Stomach (tissue), 4 donors: ENCODE data around the gene AIF1L.

Experiments
- CTCF ChIP-seq, 7 experiments: fragments of 450-650 bp in 4 of 7; fragments of 200-600 bp in 3 of 7; sonication (generic) in 3 of 7; IDR thresholded peaks; one replicate each; pipeline ENCODE4 v1.5.1; 2016 to 2019; ENCODE audit warnings: antibody characterized with exemption in 7 of 7, control low read depth in 2 of 7, mild to moderate bottlenecking in 1 of 7
- POLR2A ChIP-seq, 4 donors: fragments of 450-650 bp; IDR thresholded peaks; one replicate each; pipeline ENCODE4 v1.6.1; 2016; ENCODE audit warnings: antibody characterized with exemption in 4 of 4, control low read depth in 2 of 4, mild to moderate bottlenecking in 1 of 4, moderate library complexity in 1 of 4
- POLR2AphosphoS5 ChIP-seq, 3 donors: sonication (generic); formaldehyde crosslinking; IDR thresholded peaks; one replicate each; pipeline ENCODE4 v1.6.1; 2016; ENCODE audit warnings: antibody characterized with exemption in 3 of 3

DNA sequence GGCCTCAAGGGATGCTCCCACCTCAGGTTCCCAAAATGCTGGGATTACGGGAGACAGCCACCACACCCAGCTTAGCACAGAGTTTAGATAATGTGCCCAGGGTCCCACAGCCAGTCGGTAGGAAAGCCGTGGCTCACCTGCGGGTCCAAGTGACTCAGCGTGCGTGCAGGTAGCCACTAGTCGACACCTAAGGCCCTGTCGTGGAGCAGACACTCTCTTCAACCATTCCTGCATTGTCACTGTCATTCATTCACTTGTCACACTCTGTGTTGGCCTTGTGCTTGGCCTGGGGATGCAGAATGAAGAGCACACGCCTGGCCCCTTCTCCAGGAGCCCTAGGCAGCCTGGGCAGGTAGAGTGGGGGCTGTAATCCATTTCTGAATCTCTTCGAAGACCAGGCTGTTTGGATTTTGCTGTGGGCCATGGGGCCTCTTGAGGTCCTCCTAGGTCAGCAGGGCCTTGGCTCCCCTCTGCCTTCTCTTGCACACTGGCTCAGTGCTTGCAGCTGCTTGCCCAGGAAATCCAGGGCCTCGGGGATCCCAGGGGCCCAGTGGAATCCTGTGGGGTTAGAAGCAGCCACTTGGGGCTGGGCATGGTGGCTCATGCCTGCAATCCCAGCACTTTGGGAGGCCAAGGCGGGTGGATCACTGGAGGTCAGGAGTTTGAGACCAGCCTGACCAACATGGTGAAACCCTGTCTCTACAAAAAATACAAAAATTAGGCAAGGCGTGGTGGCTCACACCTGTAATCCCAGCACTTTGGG is 6.1 kb upstream of the AIF1L start:
- TF ChIP-seq CTCF (IDR thresholded peaks at IDR 0.05) (no peak), POLR2AphosphoS5 (IDR thresholded peaks at IDR 0.05) (no peak), POLR2A (IDR thresholded peaks at IDR 0.05) (no peak)
